Tongue (tissue), 2 donors: ENCODE data around the gene STARD5. TPM values are rescaled to one million over a fixed set of nuclear protein-coding genes. Genes with fewer than 3 reads are reported as not detected.

Experiments used
- DNase-seq: peaks from one replicate; pipeline ENCODE4 v3.0.0-alpha.2; 2015
- total RNA-seq: library from RNA; depleted of rRNA; stranded (reverse); fragments of >200 nt; gene quantifications from one replicate; pipeline ENCODE4 v1.2.3, GENCODE V29; 2014

Gene STARD5
- total RNA-seq, 1 donor from 2014 or later: 4.2 TPM

- DNase-seq: no peak
Measured at GRCh38 chr15:81274255-81274654, 49.7 kb downstream of the STARD5 start.

GRCh38 chr15:81273855-81274254 lies 50.1 kb downstream of the STARD5 start:
- no peak for DNase-seq

GRCh38 chr15:81273200-81273599 lies 50.7 kb downstream of the STARD5 start:
- DNase-seq: no peak

- DNase-seq: no peak
Measured at GRCh38 chr15:81271761-81272644, 51.9 kb downstream of the STARD5 start.

- no peak for DNase-seq
Measured at GRCh38 chr15:81270781-81271491, 53.0 kb downstream of the STARD5 start.

GRCh38 chr15:81270188-81270587 lies 53.8 kb downstream of the STARD5 start:
- DNase-seq: no peak

- DNase-seq: no peak
Measured at GRCh38 chr15:81268881-81269601, 54.9 kb downstream of the STARD5 start.

GRCh38 chr15:81268340-81268739 lies 55.6 kb downstream of the STARD5 start:
- DNase-seq: no peak

GRCh38 chr15:81265944-81266775 lies 57.8 kb downstream of the STARD5 start:
- peak; percentile 91 for DNase-seq

- no peak for DNase-seq
Measured at GRCh38 chr15:81265256-81265943, 58.5 kb downstream of the STARD5 start.

GRCh38 chr15:81264072-81264857 lies 59.7 kb downstream of the STARD5 start:
- no peak for DNase-seq

- no peak for DNase-seq
Measured at GRCh38 chr15:81263477-81263876, 60.5 kb downstream of the STARD5 start.

GRCh38 chr15:81261172-81261811 lies 62.6 kb downstream of the STARD5 start:
- no peak for DNase-seq

GRCh38 chr15:81259760-81260298 lies 64.1 kb downstream of the STARD5 start:
- DNase-seq: no peak

Other genes starting within 250 kb of the STARD5 start
- 0.21 TPM for gene CFAP161, start 189.9 kb downstream of the STARD5 start, total RNA-seq
- gene IL16, start 127.3 kb downstream of the STARD5 start, total RNA-seq: 6.5 TPM
- not detected for gene TMC3, start 50.1 kb upstream of the STARD5 start, total RNA-seq